OCI-LY7 (cell line): ENCODE data around the gene RAB10. TPM values are rescaled to one million over a fixed set of nuclear protein-coding genes. Genes with fewer than 3 reads are reported as not detected.
"Not testable (repeated sequence)": the region's sequence is repeated elsewhere in the genome, so short reads cannot be mapped to it uniquely, and the experiment has no call there.

Experiments
- BruUV-seq: library from RNA; stranded (reverse); fragments of 400-500 nt; replicated peaks from 2 replicates; lab custom pipeline; 2021; lab: Mats Ljungman, UMichigan
- CTCF ChIA-PET: fragments of 300-600 bp; sonication (Branson Sonifier 250); formaldehyde crosslinking; loops from one replicate; lab custom pipeline; 2022; ENCODE audit warnings: antibody characterized with exemption; ENCODE audit not compliant: unreplicated experiment; lab: Charles Lee
- POLR2A ChIA-PET: fragments of 300-600 bp; sonication (Branson Sonifier 250); formaldehyde crosslinking; loops from one replicate; lab custom pipeline; 2022; ENCODE audit warnings: antibody characterized with exemption; lab: Charles Lee
- DNase-seq: peaks from one replicate; pipeline ENCODE4 v3.0.0-alpha.2; 2015; ENCODE audit warnings: low spot score
- H2AFZ ChIP-seq: fragments of 200-600 bp; sonication (generic), shearing (Covaris generic); 2 replicates; pipeline ENCODE4 v1.6.1; 2014; ENCODE audit warnings: mild to moderate bottlenecking, antibody characterized with exemption, low read length, moderate library complexity
- H3K27ac ChIP-seq: fragments of 200-600 bp; sonication (generic); 2 replicates; pipeline ENCODE4 v1.5.1; 2014; ENCODE audit warnings: mixed run types, low read depth, mild to moderate bottlenecking, moderate library complexity, low read length, inconsistent platforms; ENCODE audit not compliant: poor library complexity, severe bottlenecking
- H3K36me3 ChIP-seq: fragments of 200-600 bp; sonication (generic); 2 replicates; pipeline ENCODE4 v1.6.1; 2014; ENCODE audit warnings: mild to moderate bottlenecking, antibody characterized with exemption, low read length, moderate library complexity, mixed read lengths; ENCODE audit not compliant: insufficient read depth
- H3K4me1 ChIP-seq: fragments of 200-600 bp; sonication (generic); 2 replicates; pipeline ENCODE4 v1.5.1; 2014; ENCODE audit warnings: mild to moderate bottlenecking, low read length; ENCODE audit not compliant: insufficient read depth, poor library complexity, severe bottlenecking
- H3K4me2 ChIP-seq: fragments of 200-600 bp; sonication (generic); 2 replicates; pipeline ENCODE4 v1.6.1; 2014; ENCODE audit warnings: mild to moderate bottlenecking, low read length
- H3K4me3 ChIP-seq: fragments of 200-600 bp; sonication (generic); 2 replicates; pipeline ENCODE4 v1.5.1; 2014; ENCODE audit warnings: mild to moderate bottlenecking, low read depth, low read length; ENCODE audit not compliant: poor library complexity, severe bottlenecking
- H3K79me2 ChIP-seq: fragments of 200-600 bp; sonication (generic); 2 replicates; pipeline ENCODE4 v1.6.1; 2016; ENCODE audit warnings: low read depth, mild to moderate bottlenecking, low read length, moderate library complexity, mixed read lengths; ENCODE audit not compliant: insufficient read depth
- H3K9me2 ChIP-seq: fragments of 200-600 bp; sonication (generic); 2 replicates; pipeline ENCODE4 v1.6.1; 2016; ENCODE audit warnings: mild to moderate bottlenecking, low read length, mixed read lengths; ENCODE audit not compliant: insufficient read depth
- H3K9me3 ChIP-seq: fragments of 200-600 bp; sonication (generic); 2 replicates; pipeline ENCODE4 v1.6.1; 2014; ENCODE audit warnings: mild to moderate bottlenecking, mixed run types, low read length, mixed read lengths
- H4K20me1 ChIP-seq: fragments of 200-600 bp; sonication (generic); 2 replicates; pipeline ENCODE4 v1.6.1; 2014; ENCODE audit warnings: mild to moderate bottlenecking, antibody characterized with exemption, low read length, moderate library complexity, mixed read lengths; ENCODE audit not compliant: insufficient read depth
- EZH2phosphoT487 ChIP-seq: fragments of 200-600 bp; sonication (generic); IDR thresholded peaks from 2 replicates; pipeline ENCODE4 v1.6.1; 2018; ENCODE audit warnings: low read depth, borderline replicate concordance, mild to moderate bottlenecking, mixed run types, antibody characterized with exemption, low read length, moderate library complexity, mixed read lengths
- intact Hi-C: fragments of 100-400 bp; cut with micrococcal nuclease; formaldehyde crosslinking; loops from one replicate; pipeline ENCODE4 v1.10.0; 2022; ENCODE audit not compliant: unreplicated experiment
- total RNA-seq, 2 experiments: library from RNA; depleted of rRNA in 1 of 2; stranded (reverse); fragments of >200 nt in 1 of 2; shearing (Covaris generic) in 1 of 2; gene quantifications; 2 replicates each; pipeline ENCODE4 v1.2.3, GENCODE V29; 2014 to 2022
- TF ChIP-seq, protein P1 (sequence below): fragments of 200-600 bp; sonication (generic); conservative IDR thresholded peaks from 2 replicates; pipeline ENCODE4 v1.5.1; 2014; ENCODE audit warnings: mild to moderate bottlenecking, antibody characterized with exemption, low read length, moderate library complexity, mixed read lengths

RAB10 gene
- total RNA-seq, 2 experiments from 2014 or later, result 58.3 to 96.7 TPM

GRCh38 chr2:26078939-26079338, 45.1 kb downstream of the RAB10 start:
- intact Hi-C loops, result no loop called here
- H2AFZ ChIP-seq, result no peak overlapping the region
- H3K27ac ChIP-seq, result no peak overlapping the region
- ChIA-PET POLR2A (no interaction called here), CTCF (no interaction called here)
- no peak overlapping the region for H3K4me2 ChIP-seq
- H3K36me3 ChIP-seq, result peaks cover 60% of the 10 kb centered on the region
- H3K4me1 ChIP-seq, result no peaks in the 10 kb centered on the region
- no peak for TF ChIP-seq EZH2phosphoT487
- TF ChIP-seq, protein P1, sequence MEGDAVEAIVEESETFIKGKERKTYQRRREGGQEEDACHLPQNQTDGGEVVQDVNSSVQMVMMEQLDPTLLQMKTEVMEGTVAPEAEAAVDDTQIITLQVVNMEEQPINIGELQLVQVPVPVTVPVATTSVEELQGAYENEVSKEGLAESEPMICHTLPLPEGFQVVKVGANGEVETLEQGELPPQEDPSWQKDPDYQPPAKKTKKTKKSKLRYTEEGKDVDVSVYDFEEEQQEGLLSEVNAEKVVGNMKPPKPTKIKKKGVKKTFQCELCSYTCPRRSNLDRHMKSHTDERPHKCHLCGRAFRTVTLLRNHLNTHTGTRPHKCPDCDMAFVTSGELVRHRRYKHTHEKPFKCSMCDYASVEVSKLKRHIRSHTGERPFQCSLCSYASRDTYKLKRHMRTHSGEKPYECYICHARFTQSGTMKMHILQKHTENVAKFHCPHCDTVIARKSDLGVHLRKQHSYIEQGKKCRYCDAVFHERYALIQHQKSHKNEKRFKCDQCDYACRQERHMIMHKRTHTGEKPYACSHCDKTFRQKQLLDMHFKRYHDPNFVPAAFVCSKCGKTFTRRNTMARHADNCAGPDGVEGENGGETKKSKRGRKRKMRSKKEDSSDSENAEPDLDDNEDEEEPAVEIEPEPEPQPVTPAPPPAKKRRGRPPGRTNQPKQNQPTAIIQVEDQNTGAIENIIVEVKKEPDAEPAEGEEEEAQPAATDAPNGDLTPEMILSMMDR, result no peak
- H3K9me3 ChIP-seq, result peaks cover 41% of the 10 kb centered on the region
- H3K4me3 ChIP-seq, result no peak overlapping the region
- BruUV-seq, result no TSS peak
- H3K9me2 ChIP-seq, result no peaks in the 10 kb centered on the region
- DNase-seq, result no peak
- no peaks in the 10 kb centered on the region for H4K20me1 ChIP-seq
- H3K79me2 ChIP-seq, result peaks cover 98% of the 10 kb centered on the region

DNA sequence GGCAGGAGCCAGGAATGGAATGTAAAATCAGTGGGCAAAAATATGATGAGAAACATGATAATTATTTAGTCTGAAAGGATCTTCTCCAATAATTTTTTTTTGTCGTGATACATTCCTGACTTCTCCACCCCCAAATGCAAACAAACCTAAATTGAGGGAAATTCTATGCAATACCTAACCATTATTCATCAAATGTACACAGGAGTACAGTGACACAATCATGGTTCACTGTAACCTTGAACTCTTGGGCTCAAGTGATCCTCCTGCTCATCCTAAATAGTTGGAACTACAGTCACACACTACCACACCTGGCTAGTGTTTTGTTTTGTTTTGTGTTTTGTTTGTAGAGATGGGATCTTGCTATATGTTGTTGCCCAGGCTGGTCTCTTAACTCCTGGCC, 46.5 kb downstream of the RAB10 start:
- H3K9me3 ChIP-seq, result peaks cover 41% of the 10 kb centered on the region
- H4K20me1 ChIP-seq, result no peaks in the 10 kb centered on the region
- BruUV-seq, result no TSS peak
- H3K4me3 ChIP-seq, result no peak overlapping the region
- no peak overlapping the region for H3K27ac ChIP-seq
- no peak for DNase-seq
- CTCF ChIA-PET, result no interaction called here
- peaks cover 64% of the 10 kb centered on the region for H3K36me3 ChIP-seq
- intact Hi-C loops, result no loop called here
- TF ChIP-seq, protein P1, result no peak
- no peak for TF ChIP-seq EZH2phosphoT487
- no peak overlapping the region for H2AFZ ChIP-seq
- peaks cover 95% of the 10 kb centered on the region for H3K79me2 ChIP-seq
- H3K4me1 ChIP-seq, result no peaks in the 10 kb centered on the region
- H3K4me2 ChIP-seq, result no peak overlapping the region
- POLR2A ChIA-PET, result no interaction called here
- H3K9me2 ChIP-seq, result no peaks in the 10 kb centered on the region

GRCh38 chr2:26080925-26081324, 47.0 kb downstream of the RAB10 start:
- H3K4me2 ChIP-seq, intact Hi-C loops, H2AFZ ChIP-seq, H3K4me1 ChIP-seq, CTCF ChIA-PET, BruUV-seq, H3K9me2 ChIP-seq, DNase-seq, H3K4me3 ChIP-seq, H3K27ac ChIP-seq, POLR2A ChIA-PET, H4K20me1 ChIP-seq: not testable (repeated sequence)
- Histone ChIP-seq H3K79me2 (peaks cover 90% of the 10 kb centered on the region; the same call in 1 of the 2 replicates), H3K36me3 (peaks cover 64% of the 10 kb centered on the region), H3K9me3 (peaks cover 41% of the 10 kb centered on the region)
